Uterus (tissue), 2 donors: Measurements from ENCODE around the gene TWIST2.

ENCODE experiments used
- POLR2A ChIP-seq, 2 donors: fragments of 450-650 bp; IDR thresholded peaks; one replicate each; pipeline ENCODE4 v1.6.1; 2016; ENCODE audit warnings: antibody characterized with exemption in 2 of 2, mild to moderate bottlenecking in 1 of 2, moderate library complexity in 1 of 2
- TF ChIP-seq, protein P1 (sequence below), 4 experiments: fragments of 200-600 bp in 2 of 4; fragments of 450-650 bp in 2 of 4; sonication (generic) in 2 of 4; IDR thresholded peaks; one replicate each; pipeline ENCODE4 v1.5.1; 2016 to 2019; ENCODE audit warnings: antibody characterized with exemption in 4 of 4, mild to moderate bottlenecking in 2 of 4, moderate library complexity in 1 of 4

DNA sequence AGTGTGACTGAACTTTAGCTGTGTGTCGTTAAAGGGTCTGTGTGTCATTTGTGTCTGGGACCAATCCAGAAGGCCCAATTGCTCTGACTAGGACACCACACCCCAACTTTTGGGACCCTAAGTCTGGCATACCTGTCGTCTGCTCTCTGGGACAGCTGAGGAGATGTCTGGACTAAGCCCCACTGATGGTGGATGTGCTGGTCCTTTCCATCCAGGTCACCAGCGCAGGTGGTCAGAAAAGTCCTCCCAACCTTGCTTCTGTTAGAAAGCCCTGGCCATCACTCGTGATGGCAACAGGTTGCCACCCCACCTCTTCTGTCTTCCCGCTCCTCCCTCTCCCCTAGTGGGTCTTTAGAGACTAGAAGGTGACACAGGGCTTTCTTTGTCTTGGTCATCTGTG, 37.6 kb upstream of the TWIST2 start:
- TF ChIP-seq POLR2A (IDR thresholded peaks at IDR 0.05), result no peak
- TF ChIP-seq, protein P1, sequence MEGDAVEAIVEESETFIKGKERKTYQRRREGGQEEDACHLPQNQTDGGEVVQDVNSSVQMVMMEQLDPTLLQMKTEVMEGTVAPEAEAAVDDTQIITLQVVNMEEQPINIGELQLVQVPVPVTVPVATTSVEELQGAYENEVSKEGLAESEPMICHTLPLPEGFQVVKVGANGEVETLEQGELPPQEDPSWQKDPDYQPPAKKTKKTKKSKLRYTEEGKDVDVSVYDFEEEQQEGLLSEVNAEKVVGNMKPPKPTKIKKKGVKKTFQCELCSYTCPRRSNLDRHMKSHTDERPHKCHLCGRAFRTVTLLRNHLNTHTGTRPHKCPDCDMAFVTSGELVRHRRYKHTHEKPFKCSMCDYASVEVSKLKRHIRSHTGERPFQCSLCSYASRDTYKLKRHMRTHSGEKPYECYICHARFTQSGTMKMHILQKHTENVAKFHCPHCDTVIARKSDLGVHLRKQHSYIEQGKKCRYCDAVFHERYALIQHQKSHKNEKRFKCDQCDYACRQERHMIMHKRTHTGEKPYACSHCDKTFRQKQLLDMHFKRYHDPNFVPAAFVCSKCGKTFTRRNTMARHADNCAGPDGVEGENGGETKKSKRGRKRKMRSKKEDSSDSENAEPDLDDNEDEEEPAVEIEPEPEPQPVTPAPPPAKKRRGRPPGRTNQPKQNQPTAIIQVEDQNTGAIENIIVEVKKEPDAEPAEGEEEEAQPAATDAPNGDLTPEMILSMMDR (IDR thresholded peaks at IDR 0.05), result no peak
